Measurements from ENCODE around the gene IGSF9B.
A peak's percentile ranks its signal among the peaks of the same experiment; 100 is the strongest.

IGSF9B gene

GRCh38 chr11:133948711-133949110 is 8.1 kb downstream of the IGSF9B start:
- TF ChIP-seq JUND (IDR thresholded peaks at IDR 0.05; ENCODE audit: low read depth), result no peak
- in situ Hi-C loops (cut with HindIII; ENCODE audit: low pct_unique_long_range_greater_than_20kb, low sequenced_read_pairs), result no loop called here
- DNase-seq (ENCODE audit: low read depth in 1 of 2, low spot score in 1 of 2), result no peak

- TF ChIP-seq JUND (IDR thresholded peaks at IDR 0.05; ENCODE audit: low read depth), result no peak
- DNase-seq (ENCODE audit: low read depth in 1 of 2, low spot score in 1 of 2), result peak; percentile 92 to 100
- in situ Hi-C loops (cut with HindIII; ENCODE audit: low pct_unique_long_range_greater_than_20kb, low sequenced_read_pairs), result no loop called here
Measured at GRCh38 chr11:133947321-133947756, 9.4 kb downstream of the IGSF9B start.

- no peak for TF ChIP-seq JUND (IDR thresholded peaks at IDR 0.05; ENCODE audit: low read depth)
- no peak for DNase-seq (ENCODE audit: low read depth in 1 of 2, low spot score in 1 of 2)
- in situ Hi-C loops (cut with HindIII; ENCODE audit: low pct_unique_long_range_greater_than_20kb, low sequenced_read_pairs), result no loop called here
Measured at GRCh38 chr11:133946541-133947318, 10.0 kb downstream of the IGSF9B start.

- DNase-seq (ENCODE audit: low read depth in 1 of 2, low spot score in 1 of 2), result no peak
- in situ Hi-C loops (cut with HindIII; ENCODE audit: low pct_unique_long_range_greater_than_20kb, low sequenced_read_pairs), result no loop called here
- no peak for TF ChIP-seq JUND (IDR thresholded peaks at IDR 0.05; ENCODE audit: low read depth)
Measured at GRCh38 chr11:133946051-133946450, 10.7 kb downstream of the IGSF9B start.

GRCh38 chr11:133945087-133945974 is 11.4 kb downstream of the IGSF9B start:
- no peak for TF ChIP-seq JUND (IDR thresholded peaks at IDR 0.05; ENCODE audit: low read depth)
- in situ Hi-C loops (cut with HindIII; ENCODE audit: low pct_unique_long_range_greater_than_20kb, low sequenced_read_pairs), result no loop called here
- no peak for DNase-seq (ENCODE audit: low read depth in 1 of 2, low spot score in 1 of 2)

GRCh38 chr11:133943950-133944698 is 12.6 kb downstream of the IGSF9B start:
- no peak for DNase-seq (ENCODE audit: low read depth in 1 of 2, low spot score in 1 of 2)
- no peak for TF ChIP-seq JUND (IDR thresholded peaks at IDR 0.05; ENCODE audit: low read depth)
- in situ Hi-C loops (cut with HindIII; ENCODE audit: low pct_unique_long_range_greater_than_20kb, low sequenced_read_pairs), result no loop called here

GRCh38 chr11:133942577-133942976 is 14.2 kb downstream of the IGSF9B start:
- no peak for DNase-seq (ENCODE audit: low read depth in 1 of 2, low spot score in 1 of 2)
- no peak for TF ChIP-seq JUND (IDR thresholded peaks at IDR 0.05; ENCODE audit: low read depth)

GRCh38 chr11:133941546-133941945 is 15.2 kb downstream of the IGSF9B start:
- no peak for TF ChIP-seq JUND (IDR thresholded peaks at IDR 0.05; ENCODE audit: low read depth)
- no peak for DNase-seq (ENCODE audit: low read depth in 1 of 2, low spot score in 1 of 2)
- in situ Hi-C loops (cut with HindIII; ENCODE audit: low pct_unique_long_range_greater_than_20kb, low sequenced_read_pairs), result no loop called here

More at GRCh38 chr11:133942577-133942976, 14.2 kb downstream of the IGSF9B start:
- in situ Hi-C loops (cut with HindIII; ENCODE audit: low pct_unique_long_range_greater_than_20kb, low sequenced_read_pairs), result no loop called here

GRCh38 chr11:133940034-133940433 is 16.7 kb downstream of the IGSF9B start:
- DNase-seq (ENCODE audit: low read depth in 1 of 2, low spot score in 1 of 2), result no peak
- no peak for TF ChIP-seq JUND (IDR thresholded peaks at IDR 0.05; ENCODE audit: low read depth)
- in situ Hi-C loops (cut with HindIII; ENCODE audit: low pct_unique_long_range_greater_than_20kb, low sequenced_read_pairs), result no loop called here

GRCh38 chr11:133939558-133939957 is 17.2 kb downstream of the IGSF9B start:
- TF ChIP-seq JUND (IDR thresholded peaks at IDR 0.05; ENCODE audit: low read depth), result no peak
- DNase-seq (ENCODE audit: low read depth in 1 of 2, low spot score in 1 of 2), result no peak
- in situ Hi-C loops (cut with HindIII; ENCODE audit: low pct_unique_long_range_greater_than_20kb, low sequenced_read_pairs), result no loop called here

- DNase-seq (ENCODE audit: low read depth in 1 of 2, low spot score in 1 of 2), result no peak
- no peak for TF ChIP-seq JUND (IDR thresholded peaks at IDR 0.05; ENCODE audit: low read depth)
- in situ Hi-C loops (cut with HindIII; ENCODE audit: low pct_unique_long_range_greater_than_20kb, low sequenced_read_pairs), result no loop called here
Measured at GRCh38 chr11:133938166-133938565, 18.6 kb downstream of the IGSF9B start.

- in situ Hi-C loops (cut with HindIII; ENCODE audit: low pct_unique_long_range_greater_than_20kb, low sequenced_read_pairs), result no loop called here
- no peak for DNase-seq (ENCODE audit: low read depth in 1 of 2, low spot score in 1 of 2)
- no peak for TF ChIP-seq JUND (IDR thresholded peaks at IDR 0.05; ENCODE audit: low read depth)
Measured at GRCh38 chr11:133937468-133937867, 19.3 kb downstream of the IGSF9B start.
